ENCODE measurements around the gene NARF.

NARF gene

DNA sequence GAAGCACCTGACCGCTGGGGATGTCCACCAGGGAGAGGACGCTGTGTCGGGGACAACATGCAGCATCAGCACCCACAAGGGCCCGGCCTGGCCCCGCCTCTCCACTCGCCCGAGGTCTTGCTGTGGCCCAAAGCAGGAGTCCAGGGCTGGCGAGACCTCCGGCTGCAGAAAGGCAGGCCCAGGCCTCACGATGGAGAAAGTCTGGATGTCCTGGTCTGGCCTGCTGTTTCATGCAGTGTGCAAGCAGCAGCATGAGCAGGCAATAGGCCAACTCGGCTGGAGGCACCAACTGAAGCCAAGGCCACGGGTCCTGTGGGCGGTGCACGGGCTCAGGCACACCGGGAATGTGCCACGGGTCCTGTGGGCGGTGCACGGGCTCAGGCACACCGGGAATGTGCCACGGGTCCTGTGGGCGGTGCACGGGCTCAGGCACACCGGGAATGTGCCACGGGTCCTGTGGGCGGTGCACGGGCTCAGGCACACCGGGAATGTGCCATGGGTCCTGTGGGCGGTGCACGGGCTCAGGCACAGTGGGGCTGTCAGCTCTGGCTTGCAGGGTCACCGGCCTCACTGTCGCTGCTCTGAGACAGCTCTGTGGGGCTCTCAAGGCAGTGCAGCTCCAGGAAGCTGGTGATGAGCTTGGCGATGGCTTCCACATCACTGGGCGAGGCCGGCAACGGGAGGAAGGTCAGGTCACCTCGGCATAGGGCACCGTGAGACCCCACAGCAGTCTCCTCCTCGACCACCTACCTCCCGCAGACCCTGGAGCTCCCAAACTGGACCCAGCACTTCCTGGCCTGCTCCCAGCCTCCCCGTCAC lies 14.9 kb upstream of the NARF start:
- Histone ChIP-seq H3K79me2 (ENCODE audit: control insufficient read depth, insufficient read depth, low read length) (no peaks in the 10 kb centered on the region), H3K4ac (ENCODE audit: low read depth, low read length) (no peak overlapping the region), H2BK120ac (ENCODE audit: low read depth, low read length) (no peak overlapping the region), H3K56ac (ENCODE audit: low read length) (no peak overlapping the region), H3K18ac (ENCODE audit: low read length) (no peak overlapping the region), H3K4me1 (ENCODE audit: control insufficient read depth, low read depth, low read length) (no peaks in the 10 kb centered on the region), H4K5ac (ENCODE audit: low read length) (no peak overlapping the region), H3K4me3 (ENCODE audit: low read length) (no peak overlapping the region), H4K8ac (ENCODE audit: low read depth, low read length) (no peak overlapping the region), H3K79me1 (ENCODE audit: low read length) (no peaks in the 10 kb centered on the region), H2BK15ac (replicated peaks; ENCODE audit: low read depth) (no peak overlapping the region), H3K23ac (ENCODE audit: low read length) (no peak overlapping the region), H2BK5ac (ENCODE audit: low read length) (no peak overlapping the region), H3K36me3 (ENCODE audit: control insufficient read depth, insufficient read depth, low read length) (no peaks in the 10 kb centered on the region), H2AK5ac (ENCODE audit: low read length) (no peak overlapping the region), H3K27me3 (ENCODE audit: insufficient read depth, low read length, poor library complexity) (no peaks in the 10 kb centered on the region), H3K9ac (ENCODE audit: low read length) (no peak overlapping the region), H3K4me2 (ENCODE audit: low read length) (no peak overlapping the region), H3K27ac (ENCODE audit: low read depth, low read length) (no peak overlapping the region)
- no CpG with 5 or more reads among the region's 40 CpGs for WGBS (ENCODE audit: extremely low coverage, insufficient coverage, low lambda C conversion rate)
- no peak for DNase-seq

DNA sequence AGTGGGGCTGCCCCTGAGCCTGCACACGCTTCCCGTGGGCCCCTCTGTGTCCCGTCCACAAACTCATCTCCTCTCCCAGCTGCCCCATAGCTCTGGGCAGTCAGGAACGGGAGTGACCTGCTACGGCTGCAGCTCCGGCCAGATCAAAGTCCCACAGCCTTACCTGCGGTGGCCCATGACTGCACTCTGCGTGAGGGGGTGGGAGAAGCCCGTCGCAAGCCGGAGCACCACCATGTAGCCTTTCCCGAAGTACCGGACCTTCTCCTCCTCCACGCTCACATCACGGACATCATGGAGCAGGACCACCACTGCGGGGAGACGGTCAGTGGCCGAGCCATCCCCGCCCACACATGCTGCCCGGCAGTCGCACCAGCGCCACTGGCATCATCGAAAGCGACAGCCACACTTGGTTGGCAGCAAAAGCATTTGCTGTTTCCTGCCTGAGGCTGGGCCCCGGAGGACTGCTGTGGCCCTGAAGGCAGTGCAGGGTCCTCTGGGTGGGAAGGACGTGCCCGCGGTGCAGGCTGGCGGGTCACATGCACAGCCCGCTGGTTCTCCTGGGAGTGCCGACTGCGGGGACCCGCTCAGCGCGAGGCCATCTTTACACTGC lies 14.2 kb upstream of the NARF start:
- H3K27me3 ChIP-seq (ENCODE audit: insufficient read depth, low read length, poor library complexity) = no peaks in the 10 kb centered on the region
- H3K23ac ChIP-seq (ENCODE audit: low read length) = no peak overlapping the region
- H3K4me3 ChIP-seq (ENCODE audit: low read length) = no peak overlapping the region
- no peak overlapping the region for H2AK5ac ChIP-seq (ENCODE audit: low read length)
- H2BK5ac ChIP-seq (ENCODE audit: low read length) = no peak overlapping the region
- no peaks in the 10 kb centered on the region for H3K79me1 ChIP-seq (ENCODE audit: low read length)
- H3K18ac ChIP-seq (ENCODE audit: low read length) = no peak overlapping the region
- no peak overlapping the region for H3K56ac ChIP-seq (ENCODE audit: low read length)
- no peaks in the 10 kb centered on the region for H3K4me1 ChIP-seq (ENCODE audit: control insufficient read depth, low read depth, low read length)
- no peak overlapping the region for H4K8ac ChIP-seq (ENCODE audit: low read depth, low read length)
- no CpG with 5 or more reads among the region's 35 CpGs for WGBS (ENCODE audit: extremely low coverage, insufficient coverage, low lambda C conversion rate)
- no peak overlapping the region for H3K4ac ChIP-seq (ENCODE audit: low read depth, low read length)
- H4K5ac ChIP-seq (ENCODE audit: low read length) = no peak overlapping the region
- no peak overlapping the region for H3K27ac ChIP-seq (ENCODE audit: low read depth, low read length)
- no peak for DNase-seq
- H3K4me2 ChIP-seq (ENCODE audit: low read length) = no peak overlapping the region
- no peaks in the 10 kb centered on the region for H3K79me2 ChIP-seq (ENCODE audit: control insufficient read depth, insufficient read depth, low read length)
- no peaks in the 10 kb centered on the region for H3K36me3 ChIP-seq (ENCODE audit: control insufficient read depth, insufficient read depth, low read length)
- no peak overlapping the region for H2BK120ac ChIP-seq (ENCODE audit: low read depth, low read length)
- H3K9ac ChIP-seq (ENCODE audit: low read length) = no peak overlapping the region
- no peak overlapping the region for H2BK15ac ChIP-seq (replicated peaks; ENCODE audit: low read depth)

DNA sequence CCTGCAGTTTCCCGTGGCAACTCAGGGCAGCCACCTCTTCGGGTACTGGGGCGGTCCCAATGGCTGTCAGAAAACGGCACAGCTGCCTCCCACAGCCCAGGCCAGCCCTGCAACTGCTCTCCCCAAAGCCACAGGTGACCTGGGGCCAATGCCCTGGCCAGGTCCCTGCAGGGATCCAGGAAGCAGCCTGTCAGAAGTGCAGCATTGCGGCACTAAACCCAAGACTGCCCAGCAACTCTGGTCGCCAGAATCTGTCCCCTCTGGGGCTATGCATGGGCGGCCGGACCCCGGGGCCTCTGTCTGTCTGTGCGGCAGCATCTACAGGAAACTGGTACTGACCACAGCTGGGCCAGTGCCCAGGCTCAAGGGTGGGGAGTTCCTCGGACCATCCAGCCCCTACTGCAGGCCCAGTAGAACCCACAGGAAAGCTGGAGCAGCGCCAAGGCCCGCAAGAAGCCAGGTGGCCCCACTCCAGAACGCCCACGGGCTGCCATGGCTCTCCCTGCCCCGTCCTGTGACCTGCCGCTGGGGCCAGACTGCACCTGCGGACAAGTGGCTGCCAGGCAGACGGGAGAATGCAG lies 13.5 kb upstream of the NARF start:
- Histone ChIP-seq H3K56ac (ENCODE audit: low read length) (no peak overlapping the region), H2AK5ac (ENCODE audit: low read length) (no peak overlapping the region), H3K18ac (ENCODE audit: low read length) (no peak overlapping the region), H3K4ac (ENCODE audit: low read depth, low read length) (no peak overlapping the region), H3K27ac (ENCODE audit: low read depth, low read length) (no peak overlapping the region), H4K8ac (ENCODE audit: low read depth, low read length) (no peak overlapping the region), H3K36me3 (ENCODE audit: control insufficient read depth, insufficient read depth, low read length) (no peaks in the 10 kb centered on the region), H3K27me3 (ENCODE audit: insufficient read depth, low read length, poor library complexity) (no peaks in the 10 kb centered on the region), H3K79me2 (ENCODE audit: control insufficient read depth, insufficient read depth, low read length) (no peaks in the 10 kb centered on the region), H3K4me3 (ENCODE audit: low read length) (no peak overlapping the region), H3K9ac (ENCODE audit: low read length) (no peak overlapping the region), H2BK15ac (replicated peaks; ENCODE audit: low read depth) (no peak overlapping the region), H3K23ac (ENCODE audit: low read length) (no peak overlapping the region), H3K4me2 (ENCODE audit: low read length) (no peak overlapping the region), H4K5ac (ENCODE audit: low read length) (no peak overlapping the region), H2BK120ac (ENCODE audit: low read depth, low read length) (no peak overlapping the region), H3K4me1 (ENCODE audit: control insufficient read depth, low read depth, low read length) (no peaks in the 10 kb centered on the region), H2BK5ac (ENCODE audit: low read length) (no peak overlapping the region), H3K79me1 (ENCODE audit: low read length) (no peaks in the 10 kb centered on the region)
- no peak for DNase-seq
- no CpG with 5 or more reads among the region's 19 CpGs for WGBS (ENCODE audit: extremely low coverage, insufficient coverage, low lambda C conversion rate)

DNA sequence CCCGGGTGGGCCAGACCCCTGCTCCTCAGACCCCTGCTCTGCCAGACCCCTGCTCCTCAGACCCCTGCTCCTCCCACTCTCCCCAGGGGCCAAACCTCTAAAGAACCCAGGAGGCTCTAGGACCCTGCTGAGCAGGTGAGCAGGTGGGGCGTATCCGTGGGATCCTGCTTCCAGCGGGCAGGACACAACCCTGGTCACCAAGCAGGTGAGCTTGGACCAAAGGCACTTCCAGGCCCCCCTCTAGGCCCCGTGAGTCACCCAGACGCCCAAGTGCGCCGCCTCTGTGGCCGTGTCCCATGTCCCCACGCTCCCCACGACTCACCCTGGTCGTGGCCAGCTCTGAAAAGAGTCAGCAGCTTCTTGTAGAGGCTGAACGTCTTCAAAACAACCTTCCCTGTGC lies 13.0 kb upstream of the NARF start:
- Histone ChIP-seq H3K4ac (ENCODE audit: low read depth, low read length) (no peak overlapping the region), H3K23ac (ENCODE audit: low read length) (no peak overlapping the region), H2BK5ac (ENCODE audit: low read length) (no peak overlapping the region), H2BK120ac (ENCODE audit: low read depth, low read length) (no peak overlapping the region), H3K36me3 (ENCODE audit: control insufficient read depth, insufficient read depth, low read length) (no peaks in the 10 kb centered on the region), H3K79me2 (ENCODE audit: control insufficient read depth, insufficient read depth, low read length) (no peaks in the 10 kb centered on the region), H3K79me1 (ENCODE audit: low read length) (no peaks in the 10 kb centered on the region), H4K8ac (ENCODE audit: low read depth, low read length) (no peak overlapping the region), H3K4me1 (ENCODE audit: control insufficient read depth, low read depth, low read length) (no peaks in the 10 kb centered on the region), H3K4me3 (ENCODE audit: low read length) (no peak overlapping the region), H3K27me3 (ENCODE audit: insufficient read depth, low read length, poor library complexity) (no peaks in the 10 kb centered on the region), H3K56ac (ENCODE audit: low read length) (no peak overlapping the region), H2BK15ac (replicated peaks; ENCODE audit: low read depth) (no peak overlapping the region), H3K27ac (ENCODE audit: low read depth, low read length) (no peak overlapping the region), H2AK5ac (ENCODE audit: low read length) (no peak overlapping the region), H4K5ac (ENCODE audit: low read length) (no peak overlapping the region), H3K4me2 (ENCODE audit: low read length) (no peak overlapping the region), H3K9ac (ENCODE audit: low read length) (no peak overlapping the region), H3K18ac (ENCODE audit: low read length) (no peak overlapping the region)
- WGBS (ENCODE audit: extremely low coverage, insufficient coverage, low lambda C conversion rate) = no CpG with 5 or more reads among the region's 13 CpGs
- no peak for DNase-seq

DNA sequence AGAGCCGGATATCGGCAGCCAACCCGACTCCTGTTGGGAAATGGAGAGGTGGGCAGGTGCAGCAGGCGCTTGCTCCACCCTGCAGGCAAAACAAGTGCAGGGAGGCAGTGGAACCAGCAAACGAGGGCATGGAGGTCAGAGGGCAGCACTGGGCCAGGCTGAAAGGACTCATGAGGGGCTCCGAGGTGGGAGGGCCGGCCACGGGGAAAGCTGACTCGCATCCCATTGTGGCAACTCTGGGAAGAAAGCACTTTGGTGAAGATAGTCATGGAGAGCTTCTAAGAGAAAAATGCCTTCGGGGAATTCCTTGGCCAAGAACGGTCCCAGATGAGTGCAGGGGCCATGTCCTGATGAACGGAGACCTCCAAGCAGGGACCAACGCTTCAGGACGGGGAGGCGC lies 12.4 kb upstream of the NARF start:
- H3K27ac ChIP-seq (ENCODE audit: low read depth, low read length) = no peak overlapping the region
- no peak overlapping the region for H3K56ac ChIP-seq (ENCODE audit: low read length)
- H3K4ac ChIP-seq (ENCODE audit: low read depth, low read length) = no peak overlapping the region
- no peaks in the 10 kb centered on the region for H3K27me3 ChIP-seq (ENCODE audit: insufficient read depth, low read length, poor library complexity)
- no peaks in the 10 kb centered on the region for H3K36me3 ChIP-seq (ENCODE audit: control insufficient read depth, insufficient read depth, low read length)
- H3K4me3 ChIP-seq (ENCODE audit: low read length) = no peak overlapping the region
- no peak overlapping the region for H4K5ac ChIP-seq (ENCODE audit: low read length)
- H2AK5ac ChIP-seq (ENCODE audit: low read length) = no peak overlapping the region
- no peaks in the 10 kb centered on the region for H3K79me1 ChIP-seq (ENCODE audit: low read length)
- no peaks in the 10 kb centered on the region for H3K79me2 ChIP-seq (ENCODE audit: control insufficient read depth, insufficient read depth, low read length)
- H2BK120ac ChIP-seq (ENCODE audit: low read depth, low read length) = no peak overlapping the region
- H3K18ac ChIP-seq (ENCODE audit: low read length) = no peak overlapping the region
- no peaks in the 10 kb centered on the region for H3K4me1 ChIP-seq (ENCODE audit: control insufficient read depth, low read depth, low read length)
- no peak overlapping the region for H3K9ac ChIP-seq (ENCODE audit: low read length)
- H3K4me2 ChIP-seq (ENCODE audit: low read length) = no peak overlapping the region
- H2BK15ac ChIP-seq (replicated peaks; ENCODE audit: low read depth) = no peak overlapping the region
- no peak for DNase-seq
- H4K8ac ChIP-seq (ENCODE audit: low read depth, low read length) = no peak overlapping the region
- H3K23ac ChIP-seq (ENCODE audit: low read length) = no peak overlapping the region
- no CpG with 5 or more reads among the region's 15 CpGs for WGBS (ENCODE audit: extremely low coverage, insufficient coverage, low lambda C conversion rate)
- H2BK5ac ChIP-seq (ENCODE audit: low read length) = no peak overlapping the region
